Liver (tissue), 9 donors: ENCODE measurements around the gene TRPC4AP. TPM values are rescaled to one million over a fixed set of nuclear protein-coding genes. Genes with fewer than 3 reads are reported as not detected.

Source experiments
- DNase-seq: peaks from one replicate; pipeline ENCODE4 v3.0.0-alpha.2; 2017; ENCODE audit warnings: low spot score
- H3K27ac ChIP-seq, 2 donors: one replicate each; pipeline ENCODE4 v1.7.0; 2013; ENCODE audit warnings: inconsistent platforms in 2 of 2, low read length in 2 of 2, control low read depth in 1 of 2, low read depth in 1 of 2, mild to moderate bottlenecking in 1 of 2
- H3K27me3 ChIP-seq, 4 donors: one replicate each; pipeline versions ENCODE4 v1.6.1 to v1.7.0; 2013; ENCODE audit warnings: low read length in 3 of 4, inconsistent platforms in 1 of 4, mild to moderate bottlenecking in 1 of 4, moderate library complexity in 1 of 4; ENCODE audit not compliant: control insufficient read depth in 4 of 4, insufficient read depth in 4 of 4
- H3K36me3 ChIP-seq, 4 donors: one replicate each; pipeline versions ENCODE4 v1.6.1 to v1.7.0; 2013; ENCODE audit warnings: low read length in 3 of 4, mild to moderate bottlenecking in 3 of 4, low read depth in 1 of 4, moderate library complexity in 1 of 4; ENCODE audit not compliant: control insufficient read depth in 4 of 4, insufficient read depth in 3 of 4
- H3K4me1 ChIP-seq, 4 donors: one replicate each; pipeline versions ENCODE4 v1.6.1 to v1.7.0; 2013; ENCODE audit warnings: low read length in 3 of 4, mild to moderate bottlenecking in 3 of 4, moderate library complexity in 1 of 4; ENCODE audit not compliant: control insufficient read depth in 4 of 4, insufficient read depth in 4 of 4
- H3K4me3 ChIP-seq, 3 donors: one replicate each; pipeline versions ENCODE4 v1.6.1 to v1.7.0; 2013; ENCODE audit warnings: low read length in 3 of 3, control low read depth in 1 of 3, low read depth in 1 of 3, mild to moderate bottlenecking in 1 of 3
- H3K9ac ChIP-seq, 2 donors: one replicate each; pipeline ENCODE4 v1.7.0; 2013; ENCODE audit warnings: low read length in 2 of 2, mild to moderate bottlenecking in 2 of 2, moderate library complexity in 2 of 2, control low read depth in 1 of 2, low read depth in 1 of 2
- H3K9me3 ChIP-seq, 4 donors: one replicate each; pipeline versions ENCODE4 v1.6.1 to v1.7.0; 2013; ENCODE audit warnings: low read length in 3 of 4; ENCODE audit not compliant: control insufficient read depth in 4 of 4
- ATF3 ChIP-seq: IDR thresholded peaks from 2 replicates; pipeline ENCODE4 v1.6.1; 2016; ENCODE audit warnings: antibody characterized with exemption
- FOXA1 ChIP-seq: IDR thresholded peaks from 2 replicates; pipeline ENCODE4 v1.6.1; 2016; ENCODE audit warnings: antibody characterized with exemption
- FOXA2 ChIP-seq: IDR thresholded peaks from 2 replicates; pipeline ENCODE4 v1.6.1; 2016; ENCODE audit warnings: antibody characterized with exemption
- HNF4A ChIP-seq, 2 donors: conservative IDR thresholded peaks; 2 replicates each; pipeline ENCODE4 v1.6.1; 2016; ENCODE audit warnings: antibody characterized with exemption in 2 of 2, mild to moderate bottlenecking in 2 of 2
- HNF4G ChIP-seq: IDR thresholded peaks from 2 replicates; pipeline ENCODE4 v1.6.1; 2016; ENCODE audit warnings: antibody characterized with exemption
- JUND ChIP-seq, 2 donors: IDR thresholded peaks; 2 replicates each; pipeline ENCODE4 v1.6.1; 2016; ENCODE audit warnings: antibody characterized with exemption in 2 of 2
- MAX ChIP-seq: IDR thresholded peaks from 2 replicates; pipeline ENCODE4 v1.6.1; 2016; ENCODE audit warnings: antibody characterized with exemption
- NR2F2 ChIP-seq: IDR thresholded peaks from 2 replicates; pipeline ENCODE4 v1.6.1; 2016; ENCODE audit warnings: antibody characterized with exemption
- RAD21 ChIP-seq, 2 donors: IDR thresholded peaks; 2 replicates each; pipeline ENCODE4 v1.6.1; 2016; ENCODE audit warnings: antibody characterized with exemption in 2 of 2, mild to moderate bottlenecking in 2 of 2
- SP1 ChIP-seq: IDR thresholded peaks from 2 replicates; pipeline ENCODE4 v1.6.1; 2018; ENCODE audit warnings: antibody characterized with exemption, mild to moderate bottlenecking
- TAF1 ChIP-seq: conservative IDR thresholded peaks from 2 replicates; pipeline ENCODE4 v1.6.1; 2016; ENCODE audit warnings: antibody characterized with exemption, mild to moderate bottlenecking
- YY1 ChIP-seq: IDR thresholded peaks from 2 replicates; pipeline ENCODE4 v1.6.1; 2016; ENCODE audit warnings: antibody characterized with exemption, mild to moderate bottlenecking
- WGBS: extraction: QIAGEN DNeasy Blood & Tissue Kit; methylation state at CpG from one replicate; pipeline ENCODE4 v1.1.7; 2013; 5-methylcytosine and 5-hydroxymethylcytosine counted together
- polyA plus RNA-seq, 2 donors: library from polyadenylated mRNA; stranded (reverse) in 1 of 2; unstranded in 1 of 2; fragments of 200-250 nt in 1 of 2; fragments of >200 nt in 1 of 2; fragmentation: Nextera tagmentation in 1 of 2; extraction: Ambion mirVana in 1 of 2; gene quantifications; one replicate each; pipeline versions ENCODE4 v1.2.1 to v1.2.3, GENCODE V29; 2013 to 2015
- total RNA-seq, 2 donors: library from RNA; depleted of rRNA; stranded (reverse); fragments of >200 nt; gene quantifications; one replicate each; pipeline ENCODE4 v1.2.3, GENCODE V29; 2014
- TF ChIP-seq, protein P1 (sequence below): IDR thresholded peaks from 2 replicates; pipeline ENCODE4 v1.6.1; 2016; ENCODE audit warnings: antibody characterized with exemption
- TF ChIP-seq, protein P2 (sequence below): fragments of 150-350 bp; IDR thresholded peaks from 2 replicates; pipeline ENCODE4 v1.5.1; 2017; ENCODE audit warnings: improper control_type of control experiment, low read depth, low read length; ENCODE audit not compliant: missing input control
- donor health status: healthy.
- donor health status: healthy.
- donor health status: healthy.
- donor health status: healthy.
- donor health status: healthy.

TRPC4AP gene
- total and polyA plus RNA-seq, 4 donors, result 26.3 to 57.2 (median 33.8) TPM

GRCh38 chr20:35013421-35014411, 78.9 kb downstream of the TRPC4AP start:
- Histone ChIP-seq H3K36me3 (peaks cover 4 to 40% (median 28%) of the 10 kb centered on the region in 4 donors), H3K27ac (no peak overlapping the region), H3K9ac (no peak overlapping the region), H3K4me3 (no peak overlapping the region), H3K27me3 (no peaks in the 10 kb centered on the region), H3K4me1 (peaks cover 10 to 41% (median 32%) of the 10 kb centered on the region in 4 donors), H3K9me3 (no peaks in the 10 kb centered on the region)
- no peak for TF ChIP-seq SP1
- no peak for TF ChIP-seq HNF4A (conservative IDR thresholded peaks at IDR 0.05)
- TF ChIP-seq, protein P1, sequence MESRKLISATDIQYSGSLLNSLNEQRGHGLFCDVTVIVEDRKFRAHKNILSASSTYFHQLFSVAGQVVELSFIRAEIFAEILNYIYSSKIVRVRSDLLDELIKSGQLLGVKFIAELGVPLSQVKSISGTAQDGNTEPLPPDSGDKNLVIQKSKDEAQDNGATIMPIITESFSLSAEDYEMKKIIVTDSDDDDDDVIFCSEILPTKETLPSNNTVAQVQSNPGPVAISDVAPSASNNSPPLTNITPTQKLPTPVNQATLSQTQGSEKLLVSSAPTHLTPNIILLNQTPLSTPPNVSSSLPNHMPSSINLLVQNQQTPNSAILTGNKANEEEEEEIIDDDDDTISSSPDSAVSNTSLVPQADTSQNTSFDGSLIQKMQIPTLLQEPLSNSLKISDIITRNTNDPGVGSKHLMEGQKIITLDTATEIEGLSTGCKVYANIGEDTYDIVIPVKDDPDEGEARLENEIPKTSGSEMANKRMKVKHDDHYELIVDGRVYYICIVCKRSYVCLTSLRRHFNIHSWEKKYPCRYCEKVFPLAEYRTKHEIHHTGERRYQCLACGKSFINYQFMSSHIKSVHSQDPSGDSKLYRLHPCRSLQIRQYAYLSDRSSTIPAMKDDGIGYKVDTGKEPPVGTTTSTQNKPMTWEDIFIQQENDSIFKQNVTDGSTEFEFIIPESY, result no peak
- no peak for TF ChIP-seq YY1
- TF ChIP-seq NR2F2, result no peak
- TF ChIP-seq HNF4G, result no peak
- TF ChIP-seq TAF1, result no peak
- 95% methylated on average over 13 of the region's 13 CpGs for WGBS
- DNase-seq, result peak; percentile 26

- Histone ChIP-seq H3K27me3 (no peaks in the 10 kb centered on the region), H3K4me3 (no peak overlapping the region), H3K4me1 (peaks cover 13 to 47% (median 38%) of the 10 kb centered on the region in 4 donors), H3K9me3 (no peaks in the 10 kb centered on the region), H3K9ac (no peak overlapping the region), H3K36me3 (peaks cover 13 to 44% (median 33%) of the 10 kb centered on the region in 4 donors), H3K27ac (peak overlapping the region; percentile 25 to 32)
- no peak for DNase-seq
- no peak for TF ChIP-seq JUND (IDR thresholded peaks at IDR 0.05)
- no peak for TF ChIP-seq FOXA2
- TF ChIP-seq, protein P2, sequence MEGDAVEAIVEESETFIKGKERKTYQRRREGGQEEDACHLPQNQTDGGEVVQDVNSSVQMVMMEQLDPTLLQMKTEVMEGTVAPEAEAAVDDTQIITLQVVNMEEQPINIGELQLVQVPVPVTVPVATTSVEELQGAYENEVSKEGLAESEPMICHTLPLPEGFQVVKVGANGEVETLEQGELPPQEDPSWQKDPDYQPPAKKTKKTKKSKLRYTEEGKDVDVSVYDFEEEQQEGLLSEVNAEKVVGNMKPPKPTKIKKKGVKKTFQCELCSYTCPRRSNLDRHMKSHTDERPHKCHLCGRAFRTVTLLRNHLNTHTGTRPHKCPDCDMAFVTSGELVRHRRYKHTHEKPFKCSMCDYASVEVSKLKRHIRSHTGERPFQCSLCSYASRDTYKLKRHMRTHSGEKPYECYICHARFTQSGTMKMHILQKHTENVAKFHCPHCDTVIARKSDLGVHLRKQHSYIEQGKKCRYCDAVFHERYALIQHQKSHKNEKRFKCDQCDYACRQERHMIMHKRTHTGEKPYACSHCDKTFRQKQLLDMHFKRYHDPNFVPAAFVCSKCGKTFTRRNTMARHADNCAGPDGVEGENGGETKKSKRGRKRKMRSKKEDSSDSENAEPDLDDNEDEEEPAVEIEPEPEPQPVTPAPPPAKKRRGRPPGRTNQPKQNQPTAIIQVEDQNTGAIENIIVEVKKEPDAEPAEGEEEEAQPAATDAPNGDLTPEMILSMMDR, result no peak
- TF ChIP-seq FOXA1, result no peak
- TF ChIP-seq RAD21 (IDR thresholded peaks at IDR 0.05), result no peak
- no peak for TF ChIP-seq HNF4G
- no peak for TF ChIP-seq ATF3
- no peak for TF ChIP-seq MAX
- TF ChIP-seq, protein P1, result no peak
- WGBS, result 83% methylated on average over 13 of the region's 13 CpGs
Observed at GRCh38 chr20:35012227-35013069, 80.2 kb downstream of the TRPC4AP start.
